CD4-positive, alpha-beta T cell treated with Interferon alpha-2 for 1 hour (primary cell): ENCODE results near the gene VPS36.
A peak's percentile ranks its signal among the peaks of the same experiment; 100 is the strongest.
"Not testable (repeated sequence)": the region's sequence is repeated elsewhere in the genome, so short reads cannot be mapped to it uniquely, and the experiment has no call there.

Experiments used
- DNase-seq, 2 donors: peaks; one replicate each; pipeline ENCODE4 v3.0.0-alpha.2; 2020 to 2022

The VPS36 gene

DNA sequence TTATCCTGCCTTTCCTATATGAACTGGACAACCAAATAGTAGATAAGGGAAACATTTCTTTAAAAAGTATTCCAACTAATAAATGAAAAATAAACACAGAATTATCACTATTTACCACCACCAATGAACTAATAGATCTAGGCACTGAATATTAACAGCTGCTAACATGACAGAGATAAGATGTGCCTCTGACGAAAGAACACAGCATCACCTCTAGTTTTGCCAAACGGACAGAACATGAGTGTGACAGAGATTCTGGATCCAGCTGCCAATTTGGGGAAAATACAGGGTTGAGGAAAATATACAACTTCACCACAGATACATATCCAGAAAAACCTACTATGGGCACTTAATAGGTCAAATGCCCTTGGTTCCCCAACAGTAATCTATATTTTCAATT lies 18.0 kb downstream of the VPS36 start:
- no peak for DNase-seq

DNA sequence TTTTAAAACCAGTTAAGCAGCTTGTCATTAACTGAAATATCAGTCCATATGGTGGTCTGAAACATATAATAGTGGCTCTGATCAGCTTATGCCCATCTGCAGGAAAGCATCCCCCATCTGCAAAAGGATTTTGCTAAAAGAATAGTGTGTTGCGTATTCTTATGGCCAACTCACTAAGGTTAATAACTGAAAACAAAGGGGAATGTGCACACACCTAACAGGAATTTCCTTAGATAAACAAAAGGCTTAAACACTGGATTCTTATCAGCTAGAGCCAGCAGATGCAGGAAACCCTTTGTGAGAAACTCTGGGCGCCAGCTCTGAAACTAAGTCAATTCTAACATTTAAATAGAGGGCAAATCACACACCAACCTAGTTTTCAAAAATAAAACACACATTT lies 22.1 kb downstream of the VPS36 start:
- no peak for DNase-seq

DNA sequence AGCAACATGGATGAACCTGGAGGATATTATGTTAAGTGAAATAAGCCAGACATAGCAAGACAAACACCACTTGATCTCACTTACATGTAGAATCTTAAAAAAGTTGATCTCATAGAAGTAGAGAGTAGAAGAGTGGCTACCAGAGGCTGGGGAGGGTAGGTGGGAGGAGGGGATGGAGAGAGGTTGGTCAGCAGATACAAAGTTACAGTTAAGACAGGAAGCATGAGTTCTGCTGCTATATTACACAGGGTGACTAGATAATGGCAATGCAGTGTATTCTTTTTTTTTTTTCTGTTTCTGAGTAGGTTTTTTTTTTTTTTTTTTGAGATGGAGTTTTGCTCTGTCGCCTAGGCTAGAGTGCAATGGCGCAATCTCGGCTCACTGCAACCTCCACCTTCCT lies 29.2 kb downstream of the VPS36 start:
- DNase-seq, result no peak

DNA sequence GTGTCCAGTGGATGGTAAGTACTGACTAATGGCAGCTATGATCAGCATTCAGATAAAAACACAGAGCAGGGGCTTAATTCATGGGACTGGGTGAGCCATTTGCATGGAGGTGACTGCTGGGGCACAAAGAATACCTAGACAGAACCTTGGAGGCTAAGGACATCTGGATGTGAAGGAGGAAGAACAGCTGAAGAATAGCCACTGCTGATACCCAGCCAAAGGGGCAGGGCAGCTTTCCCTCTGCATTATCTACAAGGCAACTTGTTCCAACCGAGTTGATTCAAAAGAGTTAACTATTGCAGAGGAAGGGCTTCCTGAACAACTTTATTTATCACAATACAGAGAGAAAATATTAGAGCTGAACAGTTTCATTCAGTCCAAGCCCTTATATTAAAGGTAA lies 31.4 kb downstream of the VPS36 start:
- no peak for DNase-seq

DNA sequence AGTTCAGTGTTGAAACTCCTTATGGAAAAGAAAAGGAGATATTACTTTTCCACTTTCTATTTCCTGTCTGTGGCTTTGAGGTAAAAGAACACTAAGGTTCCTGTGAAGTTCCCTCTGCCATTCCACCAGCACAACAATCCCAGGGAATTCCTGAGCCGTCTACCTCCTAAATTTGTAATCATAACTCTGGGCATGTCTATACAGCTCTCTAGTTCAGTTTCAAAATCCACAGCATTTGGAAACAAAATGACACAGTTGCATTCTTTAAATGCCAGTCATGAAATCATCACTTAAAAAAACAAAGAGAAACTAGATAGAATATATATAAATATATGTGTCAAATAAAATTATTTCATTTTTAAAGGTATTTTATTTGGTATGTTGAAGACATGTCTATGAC lies 35.5 kb downstream of the VPS36 start:
- no peak for DNase-seq

DNA sequence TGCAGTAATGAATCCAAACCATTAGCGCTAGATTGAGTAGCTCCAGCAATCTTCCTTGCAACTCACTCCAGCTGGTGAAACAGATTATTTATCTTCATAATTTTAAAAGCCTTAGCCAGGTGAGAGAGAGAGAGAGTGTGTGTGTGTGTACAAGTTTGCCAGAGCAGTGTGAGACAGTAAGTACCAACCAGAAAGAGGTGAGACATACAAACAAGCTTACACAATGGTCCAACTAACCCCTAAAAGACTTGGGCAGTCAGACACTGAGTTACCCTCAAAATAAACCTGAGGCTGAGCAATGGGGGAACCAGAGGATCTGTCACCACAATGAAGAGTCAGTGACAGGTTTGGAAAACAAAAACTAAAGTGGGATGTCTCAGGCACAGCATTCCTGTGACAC lies 36.4 kb downstream of the VPS36 start:
- DNase-seq, result no peak

DNA sequence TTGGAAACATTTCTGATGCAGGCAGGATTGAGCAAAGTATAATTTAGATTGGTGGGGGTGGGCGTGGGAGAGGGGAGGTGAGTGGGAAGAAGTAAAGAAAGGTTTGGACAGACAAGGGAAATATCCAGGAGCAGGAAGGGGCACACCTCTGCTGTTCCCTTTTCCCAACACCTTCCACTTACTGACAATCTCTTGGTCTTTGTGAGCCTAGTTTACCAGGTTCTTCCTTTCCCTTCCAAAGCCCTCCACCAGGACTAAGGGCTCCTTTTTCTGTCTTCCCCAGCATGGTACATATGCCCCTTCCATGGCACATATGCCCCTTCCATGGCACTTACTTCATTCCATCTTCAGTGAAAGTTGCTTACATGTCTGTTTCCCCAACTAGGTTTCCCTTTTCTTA lies 38.3 kb downstream of the VPS36 start:
- no peak for DNase-seq

DNA sequence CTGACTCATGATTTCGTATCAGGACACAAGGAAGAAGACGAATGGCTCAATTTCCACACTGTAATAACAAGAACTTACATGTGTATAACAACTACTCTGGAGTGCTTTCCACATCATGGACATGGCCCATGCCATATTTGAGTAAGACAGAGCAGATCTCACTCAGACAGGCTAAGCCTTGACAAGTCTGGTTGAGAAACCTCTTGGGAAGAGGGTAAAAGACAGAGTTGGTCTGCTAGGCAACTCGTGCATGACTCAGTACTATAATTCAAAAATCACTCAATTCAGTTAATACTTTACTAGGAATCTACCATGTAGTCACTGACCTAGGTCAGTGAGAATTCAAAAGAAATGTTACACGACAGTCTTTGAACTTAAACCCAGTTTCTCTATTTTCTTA lies 38.8 kb downstream of the VPS36 start:
- no peak for DNase-seq

DNA sequence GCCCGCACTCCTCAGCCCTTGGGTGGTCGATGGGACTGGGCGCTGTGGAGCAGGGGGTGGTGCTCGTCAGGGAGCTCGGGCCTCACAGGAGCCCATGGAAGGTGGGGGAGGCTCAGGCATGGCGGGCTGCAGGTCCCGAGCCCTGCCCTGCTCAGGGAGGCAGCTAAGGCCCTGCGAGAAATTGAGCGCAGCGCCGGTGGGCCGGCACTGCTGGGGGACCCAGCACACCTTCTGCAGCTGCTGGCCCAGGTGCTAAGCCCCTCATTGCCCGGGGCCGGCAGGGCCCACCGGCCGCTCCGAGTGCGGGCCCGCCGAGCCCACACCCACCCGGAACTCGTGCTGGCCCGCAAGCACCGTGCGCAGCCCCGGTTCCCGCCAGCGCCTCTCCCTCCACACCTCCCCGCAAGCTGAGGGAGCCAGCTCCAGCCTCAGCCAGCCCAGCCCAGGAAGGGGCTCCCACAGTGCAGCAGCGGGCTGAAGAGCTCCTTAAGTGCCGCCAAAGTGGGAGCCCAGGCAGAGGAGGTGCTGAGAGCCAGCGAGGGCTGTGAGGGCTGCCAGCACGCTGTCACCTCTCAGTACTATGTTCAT lies 42.3 kb downstream of the VPS36 start:
- not testable (repeated sequence) for DNase-seq

DNA sequence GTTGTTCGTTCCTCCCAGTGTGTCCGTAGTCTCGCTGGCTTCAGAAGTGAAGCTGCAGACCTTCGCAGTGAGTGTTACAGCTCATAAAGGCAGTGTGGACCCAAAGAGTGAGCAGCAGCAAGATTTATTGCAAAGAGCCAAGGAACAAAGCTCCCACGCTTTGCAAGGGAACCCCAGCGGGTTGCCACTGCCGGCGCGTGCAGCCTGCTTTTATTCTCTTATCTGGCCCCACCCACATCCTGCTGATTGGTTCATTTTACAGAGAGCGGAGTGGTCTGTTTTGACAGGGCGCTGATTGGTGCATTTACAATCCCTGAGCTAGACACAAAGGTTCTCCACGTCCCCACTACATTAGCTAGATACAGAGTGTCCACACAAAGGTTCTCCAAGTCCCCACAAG lies 43.0 kb downstream of the VPS36 start:
- DNase-seq, result not testable (repeated sequence)

DNA sequence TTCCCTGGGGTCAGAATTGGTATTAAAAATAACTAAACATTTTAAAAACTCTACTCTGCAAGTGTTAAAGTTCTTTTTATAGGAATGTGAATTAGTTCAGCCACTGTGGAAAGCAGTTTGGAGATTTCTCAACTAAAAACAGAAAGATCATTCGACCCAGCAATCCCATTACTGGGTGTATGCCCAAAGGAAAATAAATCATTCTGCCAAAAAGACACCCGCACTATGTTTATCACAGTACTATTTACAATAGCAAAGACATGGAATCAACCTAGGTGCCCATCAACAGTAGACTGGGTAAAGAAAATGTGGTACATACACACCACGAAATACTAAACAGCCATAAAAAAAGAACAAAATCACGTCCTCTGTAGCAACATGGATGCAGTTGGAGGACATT lies 43.8 kb downstream of the VPS36 start:
- no peak for DNase-seq

DNA sequence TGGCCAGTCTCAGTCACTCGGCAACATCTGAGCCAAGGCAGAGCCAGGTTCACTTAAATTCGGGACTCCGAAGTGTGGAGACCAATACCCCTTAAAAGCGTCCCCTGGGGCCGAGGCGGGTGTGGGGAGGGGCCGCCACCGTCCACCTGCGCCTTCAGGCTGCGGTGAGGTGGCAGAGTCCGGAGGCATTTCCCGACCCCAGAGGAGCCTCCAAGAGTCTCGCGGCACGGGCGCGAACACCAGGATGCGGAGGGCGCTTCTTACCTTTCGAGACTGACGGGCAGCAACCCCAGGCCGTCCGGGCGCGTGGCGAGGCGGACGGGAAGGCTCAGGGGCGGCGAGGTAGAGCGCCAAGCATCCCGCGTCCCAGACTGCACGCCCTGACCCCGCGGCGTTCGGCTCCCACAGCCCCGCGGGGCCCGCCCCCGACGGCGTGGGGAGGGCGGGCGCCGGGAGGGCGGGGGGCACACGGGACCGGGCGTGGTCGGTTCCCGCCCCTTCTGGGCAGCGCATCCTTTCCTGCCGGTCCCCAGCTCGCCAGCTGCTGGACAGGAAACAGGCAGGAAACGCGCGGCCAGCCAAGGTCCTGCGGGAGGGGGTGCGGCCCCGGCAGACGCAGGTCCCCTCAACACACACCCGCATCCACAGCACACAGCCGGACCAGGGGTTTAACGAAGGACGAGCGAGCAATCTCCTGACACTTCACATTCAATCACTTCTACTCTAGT lies 44.5 kb downstream of the VPS36 start, which contains the start of gene THSD1:
THSD1 (minus strand) TSS at position 406 of the 728 bp plus-strand sequence. CDS start 3,572 bp downstream, outside the sequence.
- peak in 1 of 2 donors; percentile 10 for DNase-seq

DNA sequence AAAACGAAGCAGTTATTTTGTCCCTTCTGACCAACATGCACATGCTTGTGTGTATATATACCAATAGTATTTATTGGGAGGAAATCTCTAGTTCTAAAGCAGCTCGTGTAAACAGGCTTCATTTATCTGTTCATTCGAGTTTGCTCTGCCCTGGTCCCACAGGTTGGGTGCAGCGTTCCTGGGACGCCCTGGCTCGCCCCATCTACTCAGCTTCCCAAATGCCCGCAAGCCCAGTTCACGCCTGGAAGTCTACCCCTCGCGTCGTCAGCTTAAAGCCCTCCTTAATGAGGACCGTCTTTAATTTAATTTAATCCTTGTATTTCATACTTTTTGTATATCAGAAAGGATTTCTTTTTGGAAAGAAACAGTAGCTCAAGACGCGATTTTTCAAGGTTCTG lies 45.1 kb downstream of the VPS36 start:
- DNase-seq, result peak in 1 of 2 donors; percentile 2

DNA sequence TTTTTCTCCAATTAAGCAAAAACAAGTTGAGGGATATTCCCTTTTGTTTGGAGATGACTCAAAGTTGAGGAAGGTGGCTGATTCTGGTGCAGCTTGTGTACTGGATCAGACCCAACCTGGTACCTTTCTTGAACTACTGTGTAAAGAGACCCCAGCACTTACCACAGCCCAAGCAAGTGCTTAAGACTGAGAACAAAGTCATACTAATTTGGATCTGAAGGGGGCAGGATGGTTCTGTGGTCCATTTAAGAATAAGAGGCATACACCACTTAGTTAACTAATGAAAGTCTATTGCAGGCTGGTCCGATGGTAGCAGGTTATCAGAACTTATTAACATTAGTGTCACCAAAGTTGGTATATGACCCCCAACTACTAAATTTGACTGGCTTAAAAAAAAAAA lies 50.7 kb downstream of the VPS36 start:
- peak in 1 of 2 donors; percentile 12 for DNase-seq

DNA sequence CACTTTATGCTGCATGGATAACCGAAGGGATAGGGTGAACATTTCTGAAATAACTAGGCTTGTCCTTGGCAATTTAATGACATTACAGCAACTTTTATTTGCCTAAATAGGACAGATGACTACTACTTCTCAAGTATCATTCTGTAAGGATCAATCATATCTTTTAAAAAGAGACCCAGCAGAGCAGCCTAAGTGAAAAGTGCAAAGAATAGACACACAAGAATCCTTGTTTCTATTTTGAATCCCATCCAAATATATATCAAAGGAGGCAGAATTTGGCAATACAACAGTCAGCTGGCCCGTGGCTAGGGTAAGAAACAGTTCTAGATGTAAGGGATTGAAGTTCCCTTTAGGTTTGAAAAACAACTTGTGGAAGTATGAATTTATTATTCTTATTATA lies 51.4 kb downstream of the VPS36 start:
- DNase-seq, result no peak

DNA sequence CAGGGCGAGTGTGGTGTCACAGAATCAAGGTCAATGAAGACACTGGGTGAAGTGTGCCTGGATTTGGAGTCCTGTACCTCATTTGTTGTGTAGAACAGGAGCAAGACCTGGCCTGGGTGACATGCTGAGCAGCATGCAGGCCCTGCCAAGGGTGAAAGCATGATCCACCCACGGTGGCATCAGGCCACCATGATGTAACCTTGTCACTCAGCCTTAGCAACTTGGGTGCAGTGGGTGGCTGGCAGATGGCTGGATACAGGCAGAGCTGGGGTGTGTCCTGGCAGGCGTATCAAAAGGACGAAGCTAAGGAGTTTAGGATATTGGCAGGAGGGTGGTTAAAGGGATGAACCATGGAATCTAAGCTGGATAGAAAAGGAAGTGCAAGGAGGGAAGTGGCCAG lies 54.7 kb downstream of the VPS36 start:
- no peak for DNase-seq

DNA sequence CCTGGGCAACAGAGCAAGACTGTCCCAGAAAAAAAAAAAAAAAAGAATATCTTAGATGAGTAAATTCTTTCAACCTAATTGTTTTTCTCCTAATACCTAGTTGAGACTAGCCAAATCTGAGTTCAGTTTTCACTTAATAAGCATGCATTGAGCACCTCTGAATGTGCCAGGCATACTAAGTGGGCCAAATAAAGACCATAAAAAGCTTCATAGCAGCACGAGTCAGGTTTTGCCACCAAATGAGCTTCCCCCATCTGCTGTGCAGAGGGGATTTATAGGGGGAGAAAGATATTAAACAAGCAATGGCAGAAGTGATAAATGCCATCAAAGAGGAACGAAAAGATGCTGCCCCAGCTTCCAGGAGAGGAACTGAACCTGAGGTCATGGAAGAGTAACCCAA lies 55.8 kb downstream of the VPS36 start:
- DNase-seq, result no peak

DNA sequence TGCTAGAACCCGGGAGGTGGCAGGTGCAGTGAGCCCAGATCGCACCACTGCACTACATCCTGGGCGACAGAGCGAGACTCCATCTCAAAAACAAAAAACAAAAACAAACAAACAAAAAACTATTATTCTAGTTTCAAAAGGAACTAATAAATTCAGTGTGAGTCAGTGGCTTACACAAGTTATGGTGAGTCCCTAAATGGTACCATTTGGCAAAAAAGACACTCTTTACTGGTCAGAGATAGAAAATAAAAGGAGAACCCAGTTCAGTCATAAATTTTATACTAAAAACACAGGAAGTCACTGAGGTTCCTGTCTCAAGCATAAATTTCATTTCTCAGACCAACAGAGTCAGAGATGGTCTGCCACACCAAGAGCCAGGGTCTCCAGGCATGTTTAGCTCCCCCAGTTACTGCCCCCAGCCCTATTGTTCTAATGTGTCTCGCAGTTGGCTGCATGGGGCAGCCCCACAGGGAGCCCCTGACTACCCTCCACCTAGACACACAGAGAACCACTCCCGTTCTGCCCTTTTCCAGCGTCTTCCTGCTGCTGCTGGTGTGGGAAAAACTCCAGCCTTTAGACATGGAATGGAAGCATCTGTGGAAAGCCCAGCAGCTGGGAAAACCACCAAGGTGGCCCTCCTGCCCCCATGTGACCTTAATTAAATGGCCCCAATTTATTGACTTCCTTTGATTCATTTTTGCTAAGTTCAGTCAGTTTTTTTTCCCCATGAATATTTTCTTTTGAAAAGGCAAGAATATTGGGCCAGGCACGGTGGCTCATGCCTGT lies 56.7 kb downstream of the VPS36 start:
- no peak for DNase-seq

DNA sequence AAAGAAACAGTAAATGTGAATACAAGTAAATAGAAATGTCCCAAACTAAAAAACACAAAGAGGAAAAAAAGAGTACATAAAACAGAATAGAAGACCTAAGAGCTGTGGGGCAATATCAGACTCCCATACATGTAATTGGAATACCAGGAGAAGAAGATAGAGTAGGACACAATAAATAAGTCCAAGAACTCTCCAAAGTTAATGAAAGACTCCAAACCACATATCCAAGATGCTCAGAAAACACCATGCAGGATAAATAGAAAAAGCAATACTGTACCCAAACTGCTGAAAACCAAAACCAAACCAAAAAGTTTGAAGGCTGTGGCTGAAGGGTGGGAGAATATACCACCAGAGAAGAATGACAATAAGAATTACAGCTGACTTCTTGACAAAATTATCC lies 62.7 kb downstream of the VPS36 start:
- no peak for DNase-seq

DNA sequence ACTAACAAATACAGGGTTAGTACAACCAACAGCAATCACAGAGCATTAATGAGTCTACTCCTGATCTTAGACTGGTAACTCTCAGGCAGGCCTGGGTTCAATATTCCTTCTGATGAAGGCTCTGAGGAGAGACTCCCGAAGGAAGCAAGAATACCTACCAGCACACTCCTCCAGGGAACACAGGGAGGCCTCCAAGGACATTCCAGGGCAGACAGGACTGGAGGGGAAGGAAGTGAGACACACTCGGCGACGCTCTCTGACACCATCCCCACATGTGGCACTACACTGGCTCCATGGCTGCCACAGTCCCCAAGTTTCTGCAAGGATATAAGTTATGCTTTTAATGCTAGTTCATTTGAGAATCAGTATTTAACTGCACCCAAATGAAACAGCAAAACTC lies 64.6 kb downstream of the VPS36 start:
- DNase-seq, result no peak

DNA sequence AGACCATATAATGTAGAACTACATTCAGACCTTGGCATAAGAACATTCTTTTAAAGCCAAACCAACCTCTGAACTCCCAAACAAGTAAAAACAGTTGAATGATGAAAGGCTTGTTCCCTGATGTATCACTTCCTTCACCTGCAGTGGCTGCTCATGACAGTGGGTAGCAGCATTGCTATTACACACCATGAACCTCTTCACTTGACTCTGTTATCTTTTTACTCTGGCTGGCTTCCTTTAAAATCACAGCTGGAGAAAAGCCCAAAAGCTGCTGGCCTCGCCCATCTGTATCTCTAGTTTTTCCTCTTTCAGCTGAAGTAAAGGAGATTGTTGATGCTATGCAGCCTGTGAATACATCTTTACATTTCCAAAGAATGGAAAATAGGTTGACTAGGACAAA lies 67.1 kb downstream of the VPS36 start:
- DNase-seq, result no peak

DNA sequence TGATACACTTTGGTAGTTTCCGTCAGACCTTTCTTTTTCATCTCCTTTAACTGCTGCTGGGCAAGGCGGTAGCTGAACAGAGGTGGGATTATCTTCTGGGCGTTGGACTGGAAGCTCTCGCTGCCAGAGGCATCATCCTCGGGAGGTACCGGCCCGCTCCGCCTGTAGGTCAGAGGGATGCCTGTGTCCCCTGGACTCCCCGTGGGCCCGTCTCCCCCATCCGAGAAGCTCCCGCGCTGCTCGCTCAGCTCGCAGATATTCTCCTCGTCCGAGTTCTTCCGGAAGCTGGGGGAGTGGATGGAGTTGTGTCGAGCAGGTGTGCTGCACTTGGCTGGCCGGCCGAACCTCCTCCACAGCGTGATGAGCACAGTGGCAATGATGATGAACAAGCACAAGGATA lies 72.1 kb downstream of the VPS36 start:
- DNase-seq, result no peak

DNA sequence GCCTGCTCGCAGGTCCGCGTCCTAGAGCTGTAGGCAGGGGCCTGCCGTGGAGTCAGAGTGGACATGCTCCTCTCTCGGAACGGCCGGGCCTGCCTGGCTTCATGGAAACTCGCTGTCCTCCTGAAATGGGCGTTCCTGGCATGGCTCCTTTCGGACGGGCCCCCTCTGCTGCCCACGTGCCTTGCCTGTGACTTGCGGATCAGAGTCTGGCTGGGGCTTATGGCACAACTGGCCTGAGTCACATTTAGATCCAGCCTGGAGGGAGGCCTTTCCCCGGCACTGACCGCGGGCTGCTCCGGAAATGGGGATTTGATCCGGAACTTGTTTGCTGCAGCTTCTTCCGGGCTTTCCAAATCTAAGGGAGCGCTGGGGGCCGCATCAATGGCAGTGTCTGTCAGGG lies 72.5 kb downstream of the VPS36 start:
- no peak for DNase-seq

DNA sequence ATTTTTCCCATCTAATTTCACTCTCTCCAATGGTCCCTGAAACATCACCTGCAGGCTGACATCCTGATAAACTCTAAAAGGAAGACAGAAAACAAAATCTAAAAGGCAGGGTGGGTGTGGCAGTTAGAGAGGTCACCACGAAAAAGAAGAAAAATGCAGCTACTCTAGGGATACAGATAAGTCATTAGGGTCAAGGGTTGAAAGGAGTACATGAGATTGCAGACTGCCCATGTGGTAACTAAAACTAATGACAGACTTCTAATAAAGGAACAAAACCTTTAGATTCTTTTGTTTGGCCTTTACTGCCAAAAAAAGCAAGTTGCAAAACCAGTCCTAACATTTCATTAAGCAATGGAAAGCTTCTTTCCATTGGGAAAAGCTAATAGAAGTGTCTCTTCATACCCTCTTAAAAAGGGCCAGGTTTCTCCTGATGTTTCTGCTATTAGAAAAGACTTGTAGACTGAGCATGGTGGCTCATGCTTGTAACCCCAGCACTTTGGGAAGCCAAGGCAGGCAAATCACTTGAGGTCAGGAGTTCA lies 75.5 kb downstream of the VPS36 start:
- DNase-seq, result no peak
